Stimulated activated naive CD8-positive, alpha-beta T cell treated with anti-CD3 and anti-CD28 coated beads, Interleukin-15, Interleukin-2, amounts not matched to agents 100 ng/mL and 50 ng/mL, for 24 hours (primary cell): Measurements from ENCODE around the gene ADCK2.
"Not testable (repeated sequence)": the region's sequence is repeated elsewhere in the genome, so short reads cannot be mapped to it uniquely, and the experiment has no call there.

Experiments
- H3K27ac Mint-ChIP-seq: one replicate; pipeline ENCODE4 v1.8.0; 2021; ENCODE audit warnings: mild to moderate bottlenecking, mixed read lengths
- H3K27me3 Mint-ChIP-seq: one replicate; pipeline ENCODE4 v1.8.0; 2021; ENCODE audit warnings: mixed read lengths
- H3K36me3 Mint-ChIP-seq: one replicate; pipeline ENCODE4 v1.8.0; 2021; ENCODE audit warnings: low read depth, mixed read lengths
- H3K4me1 Mint-ChIP-seq: one replicate; pipeline ENCODE4 v1.8.0; 2021; ENCODE audit warnings: low read depth, mixed read lengths
- H3K4me3 Mint-ChIP-seq: one replicate; pipeline ENCODE4 v1.8.0; 2021; ENCODE audit warnings: mild to moderate bottlenecking, mixed read lengths
- H3K9me3 Mint-ChIP-seq: one replicate; pipeline ENCODE4 v1.8.0; 2021; ENCODE audit warnings: mixed read lengths

Gene ADCK2

GRCh38 chr7:140640727-140641523 lies 31.8 kb upstream of the ADCK2 start, which contains the start of gene DENND2A:
TSS of gene DENND2A (minus strand) at chr7:140640813. CDS start at chr7:140602397, 38,416 bp downstream.
- no peaks in the 10 kb centered on the region for H3K36me3 Mint-ChIP-seq

DNA sequence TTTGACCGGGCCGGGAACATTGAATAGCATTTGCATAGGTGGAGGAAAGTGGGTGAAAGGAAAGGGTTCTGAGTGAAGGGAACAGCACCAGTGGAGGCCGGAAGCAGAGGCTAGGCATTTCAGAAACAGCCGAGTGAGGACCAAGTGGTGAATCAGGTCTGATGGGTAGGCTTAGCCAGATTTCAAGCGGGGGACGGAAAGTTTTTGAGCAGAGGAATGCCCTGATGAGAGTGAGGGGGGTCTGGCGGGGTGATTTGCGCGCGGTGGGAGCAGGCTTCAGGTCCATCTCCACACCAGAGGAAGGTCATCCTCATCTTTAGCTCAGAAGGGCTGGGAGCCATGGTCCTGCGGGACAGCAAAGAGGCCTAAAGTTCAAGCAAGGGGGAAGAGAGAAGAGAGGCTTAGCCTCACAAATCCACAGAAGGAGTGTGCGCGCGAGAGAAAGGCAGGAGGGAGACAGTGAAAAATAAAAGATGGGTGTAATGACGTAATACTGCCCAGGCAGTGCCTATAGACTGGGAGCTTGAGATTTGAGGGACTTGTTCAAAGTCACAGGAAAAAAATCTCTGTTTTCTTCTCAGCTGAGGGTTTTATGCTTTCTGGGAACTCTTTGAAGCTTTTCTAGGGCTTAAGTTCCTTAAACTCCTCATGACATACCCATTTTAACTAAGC lies 31.1 kb upstream of the ADCK2 start:
- peak overlapping the region; percentile 12 for H3K4me3 Mint-ChIP-seq
- H3K4me1 Mint-ChIP-seq: peaks cover 17% of the 10 kb centered on the region
- H3K27me3 Mint-ChIP-seq: peaks cover 55% of the 10 kb centered on the region
- no peaks in the 10 kb centered on the region for H3K36me3 Mint-ChIP-seq
- H3K9me3 Mint-ChIP-seq: no peaks in the 10 kb centered on the region
- no peak overlapping the region for H3K27ac Mint-ChIP-seq

More at GRCh38 chr7:140640727-140641523, 31.8 kb upstream of the ADCK2 start, which contains the start of gene DENND2A:
- no peaks in the 10 kb centered on the region for H3K9me3 Mint-ChIP-seq
- peak within 1 kb of the TSS; percentile 85 for H3K4me3 Mint-ChIP-seq
- H3K27me3 Mint-ChIP-seq: peaks cover 60% of the 10 kb centered on the region
- H3K27ac Mint-ChIP-seq: no peak within 1 kb of the TSS
- H3K4me1 Mint-ChIP-seq: peaks cover 17% of the 10 kb centered on the region

DNA sequence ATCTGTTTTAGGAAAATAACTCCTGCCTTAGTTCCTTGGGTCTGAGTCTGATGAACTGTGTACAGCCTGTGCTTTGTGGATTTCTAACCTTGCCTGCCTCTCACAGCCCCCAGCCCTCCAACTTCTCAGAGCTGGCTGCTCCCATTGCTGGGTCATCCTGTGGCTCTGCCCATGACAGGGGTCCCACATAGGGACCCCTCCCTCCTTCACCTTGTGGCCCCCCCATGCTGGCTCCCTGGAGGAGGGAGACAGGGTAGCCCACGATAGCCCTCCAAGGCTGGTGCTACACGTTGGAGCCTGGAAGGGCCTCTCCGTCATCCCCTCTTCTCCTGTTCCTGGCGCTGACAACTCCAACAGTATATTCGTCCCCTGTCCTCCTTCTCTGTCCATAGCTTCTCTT lies 29.3 kb upstream of the ADCK2 start:
- H3K27me3 Mint-ChIP-seq: peaks cover 45% of the 10 kb centered on the region
- H3K27ac Mint-ChIP-seq: no peak overlapping the region
- no peaks in the 10 kb centered on the region for H3K36me3 Mint-ChIP-seq
- no peak overlapping the region for H3K4me3 Mint-ChIP-seq
- no peaks in the 10 kb centered on the region for H3K9me3 Mint-ChIP-seq
- peaks cover 23% of the 10 kb centered on the region for H3K4me1 Mint-ChIP-seq

- not testable (repeated sequence) for H3K4me3 Mint-ChIP-seq, H3K27ac Mint-ChIP-seq
- H3K27me3 Mint-ChIP-seq: peaks cover 33% of the 10 kb centered on the region
Observed at GRCh38 chr7:140644761-140645160, 28.0 kb upstream of the ADCK2 start.

DNA sequence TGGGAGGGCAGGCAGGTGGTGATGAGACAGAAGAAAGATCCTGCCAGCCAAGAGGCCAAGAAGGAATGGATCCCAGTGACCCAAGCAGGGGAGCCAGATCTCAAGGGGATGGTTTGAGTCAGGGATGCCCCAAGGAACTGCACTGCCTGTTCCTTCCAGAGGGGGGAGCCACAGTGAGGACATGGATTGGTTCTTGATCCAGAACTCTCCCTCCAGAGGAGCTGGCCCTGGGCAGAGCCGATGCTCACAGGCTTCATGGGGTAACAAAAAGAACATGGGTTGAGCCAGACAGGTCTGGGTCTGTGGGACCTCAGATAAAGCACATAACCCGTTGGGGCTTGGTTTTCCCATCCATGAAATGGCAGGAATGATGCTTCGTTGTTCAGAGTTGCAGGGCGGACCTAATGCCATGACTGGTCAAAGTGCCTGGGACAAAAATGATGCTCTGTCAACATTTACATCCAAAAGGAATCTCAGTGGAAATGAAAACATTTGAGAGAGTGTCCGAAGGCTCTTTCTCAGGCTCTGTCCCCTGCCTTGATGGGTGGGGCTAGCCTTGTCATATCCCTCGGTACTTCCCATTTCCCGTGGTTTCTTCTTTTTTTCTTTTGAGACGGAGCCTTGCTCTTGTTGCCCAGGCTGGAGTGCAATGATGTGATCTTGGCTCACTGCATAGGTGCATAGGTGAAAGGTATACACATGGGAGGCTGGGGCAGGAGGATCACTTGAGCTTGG lies 27.4 kb upstream of the ADCK2 start:
- H3K27me3 Mint-ChIP-seq: peaks cover 29% of the 10 kb centered on the region
- H3K4me3 Mint-ChIP-seq: no peak overlapping the region
- H3K27ac Mint-ChIP-seq: no peak overlapping the region

More at GRCh38 chr7:140644761-140645160, 28.0 kb upstream of the ADCK2 start:
- not testable (repeated sequence) for H3K36me3 Mint-ChIP-seq, H3K9me3 Mint-ChIP-seq
- peaks cover 16% of the 10 kb centered on the region for H3K4me1 Mint-ChIP-seq

DNA sequence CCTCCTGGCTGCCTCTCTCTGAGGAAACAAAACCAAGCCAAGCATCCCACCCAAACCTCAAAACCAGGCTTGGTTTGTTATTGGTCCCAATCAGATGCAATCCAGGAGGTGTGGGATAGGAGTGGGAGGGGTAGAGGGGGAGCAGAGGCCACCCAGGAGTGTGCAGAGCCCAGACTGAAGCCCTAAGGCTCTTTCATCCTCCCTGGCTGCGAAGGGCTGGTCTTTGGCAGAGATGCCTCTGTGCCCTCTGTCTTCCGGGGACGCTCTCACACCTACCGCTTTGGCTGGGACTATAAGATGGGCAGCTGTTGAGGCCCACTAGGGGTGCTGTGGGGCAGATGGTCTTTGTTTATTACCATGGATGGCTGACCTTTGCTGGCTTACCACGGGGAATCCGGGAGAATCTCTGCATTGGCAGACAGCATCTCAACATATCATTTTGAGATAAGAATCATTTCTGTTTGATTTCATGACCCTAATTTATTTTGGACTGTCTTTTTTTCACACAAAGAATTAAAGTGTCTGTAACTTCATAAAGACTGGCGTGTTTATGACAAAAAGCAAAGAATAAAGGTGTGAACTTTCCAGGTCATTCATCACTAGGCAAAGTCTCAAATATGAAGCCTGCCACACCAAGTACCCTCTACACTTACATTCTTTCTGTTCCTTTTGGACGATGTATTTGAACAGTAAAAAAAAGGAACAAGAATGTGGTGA lies 25.7 kb upstream of the ADCK2 start:
- Mint-ChIP-seq H3K4me3 (no peak overlapping the region), H3K36me3 (no peaks in the 10 kb centered on the region), H3K4me1 (peaks cover 6% of the 10 kb centered on the region), H3K27ac (no peak overlapping the region), H3K27me3 (peaks cover 20% of the 10 kb centered on the region), H3K9me3 (no peaks in the 10 kb centered on the region)

More for the DNA sequence above, 27.4 kb upstream of the ADCK2 start:
- peaks cover 12% of the 10 kb centered on the region for H3K4me1 Mint-ChIP-seq
- no peaks in the 10 kb centered on the region for H3K9me3 Mint-ChIP-seq
- H3K36me3 Mint-ChIP-seq: no peaks in the 10 kb centered on the region

- Mint-ChIP-seq H3K4me1 (peaks cover 12% of the 10 kb centered on the region), H3K27ac (no peak overlapping the region)
Observed at GRCh38 chr7:140649556-140650205, 23.1 kb upstream of the ADCK2 start.

DNA sequence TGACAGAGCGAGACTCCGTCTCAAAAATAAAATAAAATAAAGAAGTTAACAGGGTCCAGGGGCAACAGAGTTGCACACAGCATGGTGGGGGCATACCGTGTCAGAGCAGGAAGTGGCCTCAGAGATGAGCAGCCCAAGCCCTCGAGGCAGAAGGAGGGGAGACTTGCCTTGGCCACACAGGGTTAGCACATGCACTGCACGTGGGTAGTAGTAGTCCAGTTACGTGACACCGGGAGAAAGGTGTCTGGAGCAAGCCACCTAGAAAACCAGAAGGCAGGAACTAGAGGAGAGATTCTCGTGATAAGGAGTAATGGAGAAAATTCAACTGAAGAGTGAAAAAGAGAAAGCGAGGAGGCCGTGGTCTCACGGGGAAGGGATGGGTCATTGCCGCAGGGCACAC lies 22.4 kb upstream of the ADCK2 start:
- Mint-ChIP-seq H3K9me3 (no peaks in the 10 kb centered on the region), H3K36me3 (no peaks in the 10 kb centered on the region), H3K4me3 (no peak overlapping the region), H3K4me1 (peaks cover 12% of the 10 kb centered on the region), H3K27ac (no peak overlapping the region), H3K27me3 (peaks cover 3% of the 10 kb centered on the region)

More at GRCh38 chr7:140649556-140650205, 23.1 kb upstream of the ADCK2 start:
- peaks cover 4% of the 10 kb centered on the region for H3K27me3 Mint-ChIP-seq
- H3K4me3 Mint-ChIP-seq: no peak overlapping the region
- no peaks in the 10 kb centered on the region for H3K9me3 Mint-ChIP-seq
- H3K36me3 Mint-ChIP-seq: no peaks in the 10 kb centered on the region

GRCh38 chr7:140653319-140654108 lies 19.2 kb upstream of the ADCK2 start:
- H3K27ac Mint-ChIP-seq: no peak overlapping the region
- peaks cover 22% of the 10 kb centered on the region for H3K4me1 Mint-ChIP-seq
- peaks cover 7% of the 10 kb centered on the region for H3K27me3 Mint-ChIP-seq
- no peaks in the 10 kb centered on the region for H3K36me3 Mint-ChIP-seq
- H3K9me3 Mint-ChIP-seq: no peaks in the 10 kb centered on the region
- no peak overlapping the region for H3K4me3 Mint-ChIP-seq

- Mint-ChIP-seq H3K36me3 (no peaks in the 10 kb centered on the region), H3K27me3 (peaks cover 7% of the 10 kb centered on the region), H3K27ac (no peak overlapping the region), H3K4me1 (peaks cover 22% of the 10 kb centered on the region), H3K9me3 (no peaks in the 10 kb centered on the region), H3K4me3 (no peak overlapping the region)
Observed at GRCh38 chr7:140654109-140654387, 18.7 kb upstream of the ADCK2 start.

DNA sequence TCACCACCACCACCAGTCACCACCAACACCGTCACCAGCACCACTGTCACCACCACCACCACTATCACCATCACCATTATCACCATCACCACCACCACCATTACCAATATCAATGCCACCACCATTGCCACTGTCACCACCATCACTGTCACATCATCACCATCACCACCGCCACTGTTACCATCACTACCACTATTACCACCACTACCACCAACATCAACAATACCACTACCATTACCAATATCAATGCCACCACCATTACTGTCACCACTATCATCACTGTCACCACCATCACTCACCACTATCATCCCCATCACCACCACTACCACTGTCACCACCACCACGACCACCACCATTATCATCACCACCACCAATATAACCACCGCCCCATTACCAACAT lies 18.1 kb upstream of the ADCK2 start:
- Mint-ChIP-seq H3K36me3 (no peaks in the 10 kb centered on the region), H3K27me3 (peaks cover 7% of the 10 kb centered on the region), H3K4me1 (peaks cover 22% of the 10 kb centered on the region)

DNA sequence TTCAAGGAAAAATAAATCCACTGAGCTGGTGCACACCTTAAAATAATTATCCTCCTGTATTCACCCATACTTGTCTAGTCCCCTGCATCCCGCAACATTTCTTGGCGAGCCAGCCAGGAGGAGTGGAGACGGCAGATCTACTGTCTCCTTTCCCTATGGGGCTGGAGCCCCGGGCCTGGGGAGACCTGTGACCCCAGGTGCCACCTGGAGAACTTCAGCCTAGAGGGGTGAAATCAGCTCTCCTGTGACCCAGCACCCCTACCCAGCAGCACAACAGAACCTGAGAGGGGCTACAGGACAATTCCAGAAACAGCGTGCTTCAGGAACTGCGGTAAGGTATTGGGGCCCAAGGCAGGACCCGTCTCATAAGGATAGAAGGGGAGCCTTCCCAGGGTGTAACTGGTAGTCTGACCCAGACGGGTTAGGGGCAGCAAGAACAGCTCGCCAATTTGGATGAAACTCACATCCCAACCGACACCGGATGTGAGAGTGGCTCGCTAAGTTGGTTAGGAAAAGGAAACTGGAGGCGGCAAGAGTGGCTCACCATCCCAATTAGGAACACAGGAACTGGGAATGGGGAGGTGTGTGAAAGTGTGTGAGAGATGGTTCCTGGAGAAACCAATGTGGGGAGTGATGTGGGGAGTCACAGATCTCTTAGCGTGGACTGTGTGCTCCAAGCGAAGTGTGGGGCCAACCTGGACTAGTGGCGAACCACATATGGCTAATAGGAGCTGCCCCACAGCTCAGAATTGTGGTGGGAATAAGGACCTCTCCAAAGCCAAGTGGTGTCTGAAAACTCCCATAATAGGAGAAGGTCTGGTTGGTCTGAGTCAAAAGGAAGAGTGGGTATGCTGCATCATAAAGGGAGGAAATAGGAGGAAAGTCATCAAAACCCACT lies 17.0 kb upstream of the ADCK2 start:
- Mint-ChIP-seq H3K27ac (peak overlapping the region; percentile 75), H3K4me1 (peaks cover 22% of the 10 kb centered on the region), H3K4me3 (peak overlapping the region; percentile 71), H3K36me3 (no peaks in the 10 kb centered on the region), H3K9me3 (no peaks in the 10 kb centered on the region), H3K27me3 (peaks cover 4% of the 10 kb centered on the region)

More for the DNA sequence above, 18.1 kb upstream of the ADCK2 start:
- no peaks in the 10 kb centered on the region for H3K9me3 Mint-ChIP-seq
- H3K27ac Mint-ChIP-seq: peak overlapping the region; percentile 37
- no peak overlapping the region for H3K4me3 Mint-ChIP-seq
